NCI-H1417 treated with DMSO at 0.1 percent for 48 hours (cell line): ENCODE measurements around the gene CYFIP1.
A peak's percentile ranks its signal among the peaks of the same experiment; 100 is the strongest.

ENCODE experiments used
- DNase-seq: peaks from one replicate; lab custom pipeline; 2025; lab: John Stamatoyannopoulos, UW

CYFIP1 gene

GRCh38 chr15:22949074-22949547 is 31.1 kb downstream of the CYFIP1 start:
- no peak for DNase-seq

DNA sequence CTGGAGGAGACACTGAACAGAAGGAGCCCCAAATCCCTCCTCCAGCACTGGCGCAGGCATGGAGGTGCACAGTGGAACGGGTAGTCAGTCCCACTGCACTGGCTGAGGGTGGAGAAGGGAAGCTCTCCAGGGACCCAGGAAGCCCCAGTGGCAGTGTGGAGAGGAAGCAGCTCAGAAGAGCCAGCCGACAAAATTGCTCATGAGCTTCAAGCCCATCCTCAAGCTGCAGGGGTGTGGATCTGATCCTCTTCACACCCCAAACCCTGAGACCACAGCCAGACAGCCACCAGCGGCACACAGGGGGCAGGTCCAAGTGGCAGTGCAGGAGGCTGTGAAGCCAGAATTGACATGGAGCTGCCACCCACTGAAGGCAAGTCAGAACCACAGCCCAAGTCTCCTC is 32.1 kb downstream of the CYFIP1 start:
- DNase-seq = no peak

DNA sequence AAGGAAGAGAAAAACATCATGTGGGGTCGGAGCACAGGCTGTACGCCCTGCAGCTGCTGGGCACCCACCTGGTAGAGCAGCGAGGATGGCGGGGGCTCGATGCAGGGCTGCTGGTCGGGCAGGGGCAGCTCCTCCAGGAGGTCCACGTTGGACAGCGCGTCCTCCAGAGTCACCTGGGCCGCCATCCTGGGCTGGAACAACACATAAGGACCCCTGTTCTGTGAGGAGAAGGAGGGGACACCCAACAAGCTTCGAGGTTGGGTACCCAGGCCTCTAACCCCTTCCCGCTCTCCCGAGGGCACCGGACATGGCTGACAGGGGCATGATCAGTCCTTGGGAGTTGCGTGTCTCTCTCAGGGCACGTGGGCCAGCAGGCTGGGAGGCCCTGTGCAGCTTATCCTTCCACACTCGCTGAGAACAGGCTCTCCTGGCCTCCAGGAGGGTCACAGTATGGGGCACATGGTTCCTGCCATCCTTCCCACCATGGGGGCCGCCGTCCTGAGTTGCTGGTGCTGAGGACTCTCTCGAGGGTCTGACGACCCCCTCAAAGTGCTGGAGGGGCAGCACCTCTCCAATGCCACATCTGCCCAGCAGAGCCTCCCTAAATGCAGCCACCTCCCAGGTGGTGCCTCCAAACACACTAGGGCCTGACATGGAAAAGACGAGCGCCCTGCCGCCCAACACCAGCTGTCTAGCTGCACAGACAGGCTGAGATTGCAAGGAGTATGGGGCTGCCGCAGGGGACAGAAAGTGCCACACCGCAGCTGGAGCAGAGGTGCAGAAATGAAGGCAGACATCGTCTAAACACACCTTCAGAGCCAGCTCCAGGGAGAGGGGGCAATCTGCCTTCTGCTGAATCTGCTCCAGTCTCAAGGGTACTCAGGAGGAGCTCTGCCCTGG is 32.8 kb downstream of the CYFIP1 start:
- DNase-seq = no peak

GRCh38 chr15:22945071-22945470 is 35.1 kb downstream of the CYFIP1 start:
- DNase-seq = no peak

DNA sequence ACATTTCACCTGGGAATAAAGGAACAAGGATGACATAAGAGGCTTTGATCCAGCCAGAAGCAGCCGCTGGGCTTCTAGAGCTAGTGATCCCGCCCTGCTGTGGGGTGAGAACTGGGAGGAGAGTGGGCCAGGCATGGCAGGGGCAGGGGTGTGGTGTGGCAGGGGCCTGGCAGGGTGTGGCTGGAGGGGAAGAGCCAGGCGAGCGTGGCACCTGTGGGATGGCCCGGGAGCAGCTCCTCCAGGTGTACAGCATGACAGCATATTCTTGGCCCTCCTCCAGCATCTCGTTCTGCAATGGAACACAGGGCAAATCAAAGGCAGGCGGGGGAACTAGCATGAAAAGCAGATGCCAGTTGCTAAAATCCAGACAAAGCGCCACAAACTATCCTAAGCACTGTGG is 35.5 kb downstream of the CYFIP1 start:
- DNase-seq = no peak

- no peak for DNase-seq
Measured at GRCh38 chr15:22942877-22943276, 37.3 kb downstream of the CYFIP1 start.

DNA sequence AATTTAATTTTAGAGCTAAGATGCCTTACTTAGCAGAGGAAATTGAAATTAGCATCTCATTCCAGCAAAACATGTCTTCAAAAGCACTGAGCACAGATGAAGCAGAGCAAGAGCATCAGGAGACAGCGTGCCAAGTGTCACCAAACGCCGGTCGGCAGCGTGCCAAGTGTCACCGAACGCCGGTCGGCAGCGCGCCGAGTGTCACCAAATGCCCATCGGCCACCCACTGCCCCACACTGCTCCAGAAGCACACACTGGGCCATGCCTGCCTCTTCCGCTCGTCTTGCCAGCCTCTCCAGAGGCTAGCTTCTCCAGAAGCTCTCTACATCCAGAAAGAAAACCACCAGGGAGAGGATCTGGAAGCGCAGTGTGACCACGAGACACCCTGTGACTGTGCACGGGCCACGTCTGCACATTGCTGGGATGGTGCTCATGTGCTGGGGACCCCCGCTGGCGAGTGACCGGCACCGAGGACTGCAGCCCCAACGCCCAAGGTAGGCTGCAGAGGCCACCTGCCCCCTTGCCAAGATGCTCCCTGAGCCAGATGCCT is 37.8 kb downstream of the CYFIP1 start:
- DNase-seq = no peak

- DNase-seq = no peak
Measured at GRCh38 chr15:22941179-22941578, 39.0 kb downstream of the CYFIP1 start.

GRCh38 chr15:22939652-22940061 is 40.5 kb downstream of the CYFIP1 start:
- no peak for DNase-seq

DNA sequence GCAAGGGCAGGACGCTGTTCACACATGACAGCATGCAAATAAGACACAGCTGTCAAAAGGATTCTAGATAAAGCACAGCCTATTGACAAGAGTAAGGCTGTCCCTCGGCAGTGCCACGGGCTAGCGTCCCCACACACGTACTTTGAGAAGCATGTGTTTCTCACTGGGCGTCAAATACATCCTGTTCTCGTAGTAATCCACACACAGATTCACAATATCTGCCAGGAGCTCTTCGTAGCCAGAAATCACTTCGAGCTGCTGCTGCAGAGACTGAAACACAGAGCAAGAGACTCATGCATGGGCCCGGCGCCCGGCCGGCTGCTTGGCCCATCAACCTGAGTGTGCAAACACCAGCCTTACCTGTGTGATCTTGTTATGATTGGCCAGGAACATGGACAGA is 41.1 kb downstream of the CYFIP1 start:
- no peak for DNase-seq

- DNase-seq = no peak
Measured at GRCh38 chr15:22936577-22937472, 43.3 kb downstream of the CYFIP1 start.

- DNase-seq = peak; percentile 83
Measured at GRCh38 chr15:22933641-22934061, 46.5 kb downstream of the CYFIP1 start.

DNA sequence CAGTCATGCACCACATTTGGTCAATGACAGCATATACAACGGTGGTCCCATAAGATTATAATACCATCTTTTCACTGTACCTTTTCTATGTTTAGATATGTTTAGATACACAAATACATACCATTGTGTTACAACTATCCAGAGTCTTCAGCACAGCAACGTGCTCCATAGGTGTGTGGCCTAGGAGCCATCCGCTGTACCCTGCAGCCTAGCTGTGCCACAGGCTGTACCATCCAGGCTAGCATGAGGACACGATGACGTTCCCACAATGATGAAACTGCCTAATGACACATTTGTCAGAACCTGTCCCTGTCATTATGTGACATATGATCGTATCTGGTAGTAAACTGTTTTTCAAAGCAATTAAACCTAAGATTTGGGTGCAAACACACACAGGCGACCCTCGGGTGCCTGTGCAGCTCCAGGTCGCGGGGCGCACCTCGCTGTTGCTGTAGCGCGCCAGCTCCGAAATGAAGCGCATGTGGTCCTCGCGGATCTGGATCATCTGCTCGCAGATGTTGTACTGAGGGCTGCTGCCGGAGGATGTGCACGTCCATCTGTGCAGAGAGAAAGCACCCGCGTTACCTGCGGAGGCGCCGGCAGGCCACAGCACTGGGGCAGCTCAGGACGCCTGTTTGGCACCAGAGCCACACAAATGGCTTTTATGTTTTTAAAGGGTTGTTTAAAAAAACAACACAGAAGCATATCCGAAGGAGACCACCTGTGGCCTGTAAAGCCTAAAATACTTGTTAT is 48.2 kb downstream of the CYFIP1 start:
- DNase-seq = no peak

GRCh38 chr15:22930782-22931484 is 49.2 kb downstream of the CYFIP1 start:
- no peak for DNase-seq

DNA sequence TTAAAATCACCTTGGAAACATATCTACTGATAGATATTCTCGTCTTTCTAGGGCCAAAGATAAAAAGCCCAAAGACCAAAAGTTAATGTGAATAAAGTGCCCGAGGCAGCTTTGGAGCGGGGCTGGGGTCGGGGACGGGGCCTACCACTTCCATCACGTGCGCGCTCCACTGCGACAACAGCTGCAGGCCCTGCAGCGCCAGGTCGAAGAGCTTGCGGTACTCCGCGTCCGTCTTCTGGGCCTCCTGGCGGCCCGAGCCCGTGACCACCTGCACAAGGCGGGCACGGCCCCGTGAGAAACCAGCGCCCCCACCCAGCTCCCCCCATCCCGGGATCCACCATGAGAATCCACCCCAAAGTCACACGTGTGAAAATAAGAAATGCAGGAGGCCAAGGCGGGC is 52.4 kb downstream of the CYFIP1 start:
- no peak for DNase-seq

DNA sequence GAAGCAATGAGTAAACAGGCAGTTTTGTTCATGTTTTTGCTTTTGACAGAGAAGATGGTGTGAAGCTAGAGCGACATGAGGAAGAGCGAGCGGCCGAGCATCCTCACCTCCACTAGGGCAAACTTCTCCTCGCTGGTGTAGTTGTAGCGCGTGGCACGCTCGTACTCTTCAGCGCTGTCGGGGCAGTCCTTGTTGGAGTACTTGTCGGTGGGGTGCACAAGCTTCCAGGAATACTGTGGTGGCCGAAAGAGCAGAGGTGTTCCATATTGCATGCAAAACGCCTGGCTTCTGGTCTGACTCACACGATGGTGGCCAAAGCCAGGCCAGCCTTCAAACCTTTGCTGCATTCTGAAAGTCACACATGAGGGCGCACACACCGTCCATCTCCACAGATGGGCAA is 54.3 kb downstream of the CYFIP1 start:
- no peak for DNase-seq

- DNase-seq = no peak
Measured at GRCh38 chr15:22922003-22922402, 58.2 kb downstream of the CYFIP1 start.

GRCh38 chr15:22919171-22919570 is 61.0 kb downstream of the CYFIP1 start:
- no peak for DNase-seq

- DNase-seq = no peak
Measured at GRCh38 chr15:22918596-22919140, 61.5 kb downstream of the CYFIP1 start.

DNA sequence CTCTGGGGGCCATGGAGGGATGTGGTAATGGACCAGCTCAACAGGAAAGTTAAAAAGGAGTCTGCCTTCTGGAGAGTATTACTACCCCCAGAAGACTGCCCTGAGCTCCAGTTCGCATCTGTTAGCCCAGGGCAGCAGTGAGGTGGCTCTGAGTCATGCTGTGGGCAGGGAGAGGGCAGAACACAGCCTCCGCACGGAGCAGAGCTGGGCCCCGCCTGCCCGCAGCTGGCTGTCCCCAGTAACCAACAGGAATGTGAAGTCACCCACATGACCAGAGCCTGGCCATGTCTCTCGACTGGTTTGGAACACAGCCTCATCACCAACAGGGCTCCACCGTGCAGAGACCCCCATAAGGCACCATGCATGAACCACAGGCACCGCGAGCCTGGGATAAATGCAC is 62.1 kb downstream of the CYFIP1 start:
- DNase-seq = no peak

DNA sequence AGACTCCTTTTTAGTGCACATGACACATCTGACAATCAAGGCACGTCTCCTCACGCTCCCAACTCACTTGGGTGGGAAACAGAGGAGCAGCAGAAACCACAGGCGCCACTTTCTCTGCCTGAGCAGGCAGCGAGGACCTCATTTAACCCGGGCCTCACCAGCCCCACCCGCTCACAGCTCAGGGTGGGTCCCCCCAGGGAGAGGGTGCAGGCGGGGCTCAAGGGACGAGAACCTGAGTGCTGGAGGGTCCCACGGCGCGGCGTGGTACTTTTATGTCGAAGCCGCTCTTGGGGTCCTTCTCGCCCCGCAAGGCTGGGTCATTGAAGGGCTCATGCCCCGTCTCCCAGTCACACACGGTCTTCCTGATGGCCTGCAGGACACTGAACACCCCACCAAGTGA is 62.6 kb downstream of the CYFIP1 start:
- DNase-seq = no peak
